G401.6 (cell line): ENCODE data around the gene AP2A1.

ENCODE experiments used
- FAIRE-seq: peaks from 2 replicates; lab custom pipeline; 2012; peaks lifted over from hg19 to GRCh38; lab: Jason Lieb, UNC

Gene AP2A1

DNA sequence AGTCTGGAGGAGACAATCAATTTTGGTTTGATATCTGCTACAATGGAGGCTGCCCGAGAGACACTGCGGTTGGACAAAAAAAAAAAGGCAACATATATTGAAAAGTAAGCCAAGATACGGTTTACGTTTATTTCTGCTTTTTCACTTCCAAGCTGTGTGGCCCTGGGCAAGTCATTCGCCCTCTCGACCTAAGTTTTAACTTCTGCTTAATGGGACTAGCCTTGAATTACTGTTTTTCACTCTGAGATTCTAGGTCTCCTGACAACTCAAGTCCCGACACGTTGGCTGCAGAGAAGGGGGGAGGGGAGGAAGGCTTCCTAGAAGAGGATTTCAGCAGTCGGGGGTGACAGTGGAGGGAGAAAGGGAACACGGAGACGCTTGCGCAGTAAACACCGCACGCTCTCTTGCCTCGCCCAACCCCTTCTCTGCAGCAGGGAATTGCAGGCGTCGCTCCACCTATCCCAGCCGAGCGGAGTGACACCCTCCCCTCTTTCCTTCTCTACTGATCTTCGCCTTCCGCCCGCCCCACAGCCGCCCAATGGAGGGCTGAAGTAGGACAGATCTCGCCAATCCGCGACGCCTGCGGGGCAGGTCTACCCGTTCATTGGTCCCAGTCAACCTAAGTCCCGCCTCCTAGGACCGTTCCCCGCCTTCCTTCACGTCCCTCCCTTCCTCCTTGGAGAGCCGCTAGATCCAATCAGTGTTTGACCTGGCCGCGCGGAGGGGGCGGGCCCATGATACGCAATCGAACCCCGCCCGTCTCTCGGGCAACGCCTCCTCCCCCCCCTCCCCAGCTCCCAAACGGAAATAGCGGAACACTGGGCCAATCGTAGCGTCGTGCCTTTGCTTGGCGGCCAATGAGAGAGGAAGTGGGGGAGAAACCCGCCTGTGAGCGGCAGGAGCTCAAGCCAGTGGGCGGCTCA, 533 bp upstream of the AP2A1 start:
- peak; percentile 99 for FAIRE-seq

DNA sequence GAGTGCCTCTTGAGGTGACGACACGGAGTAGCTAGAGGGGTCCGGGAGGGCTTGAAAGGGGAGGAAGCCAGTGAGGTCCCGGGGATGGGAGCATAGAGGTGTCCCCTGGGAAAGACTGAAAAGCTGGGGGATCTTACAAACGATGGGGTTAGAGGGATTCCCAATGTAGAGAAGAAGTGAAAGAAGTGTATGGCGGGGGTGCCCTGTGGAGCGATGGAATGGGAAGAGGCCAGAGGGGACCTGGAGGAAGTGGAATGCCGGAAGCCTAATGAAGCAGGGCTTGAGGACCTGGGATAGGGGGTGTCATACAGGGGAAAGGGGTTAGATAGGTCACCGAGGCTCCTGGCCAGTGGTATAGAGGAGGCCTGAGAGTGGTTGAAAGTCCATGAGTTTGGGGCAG, 580 bp downstream of the AP2A1 start:
- FAIRE-seq, result no peak

DNA sequence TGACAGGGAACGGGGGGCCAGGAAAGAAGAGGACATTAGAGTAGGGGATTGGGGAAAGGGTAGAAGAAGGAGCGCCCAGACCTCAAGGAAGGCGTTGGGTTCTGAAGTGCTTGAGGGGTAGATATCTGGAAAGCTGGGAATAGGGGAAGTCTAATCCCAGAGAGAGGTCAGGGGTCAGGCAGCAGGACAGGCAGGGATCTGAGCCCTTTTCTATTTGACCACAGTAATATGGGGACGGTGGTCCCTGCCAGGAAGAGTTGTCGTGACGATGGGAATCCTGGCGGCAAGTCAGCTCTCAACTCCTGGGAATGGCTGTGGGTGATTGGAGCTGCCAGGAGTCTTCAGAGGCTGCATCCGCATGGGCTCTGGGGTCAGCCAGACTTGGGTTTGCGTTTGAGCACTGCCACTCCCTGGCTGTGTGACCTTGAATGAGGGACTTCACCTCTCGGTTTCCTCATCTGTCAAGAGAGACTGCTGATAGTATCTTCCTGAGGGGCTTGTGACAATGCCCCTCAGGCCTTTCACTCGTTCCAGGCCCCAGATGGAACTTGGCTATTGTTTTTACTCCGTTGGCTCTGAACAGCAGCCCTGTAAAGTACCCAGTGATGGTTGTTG, 1.3 kb downstream of the AP2A1 start:
- FAIRE-seq, result no peak

DNA sequence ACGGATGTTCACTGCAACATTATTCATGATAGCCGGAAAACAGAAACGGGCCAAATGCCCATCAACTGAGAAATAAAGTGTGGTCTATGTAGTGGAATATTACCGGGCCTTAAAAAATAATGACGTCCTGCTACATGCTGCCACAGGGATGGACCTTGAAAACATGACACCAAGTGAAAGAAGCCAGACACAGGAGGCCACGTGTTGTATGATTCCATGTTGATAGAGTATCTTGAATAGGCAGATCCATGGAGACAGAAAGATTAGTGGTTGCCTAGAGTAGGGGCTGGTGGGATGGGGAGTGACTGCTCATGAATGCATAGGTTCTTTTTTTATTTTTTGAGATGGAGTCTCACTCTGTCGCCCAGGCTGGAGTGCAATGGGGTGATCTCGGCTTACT, 3.7 kb downstream of the AP2A1 start:
- no peak for FAIRE-seq

DNA sequence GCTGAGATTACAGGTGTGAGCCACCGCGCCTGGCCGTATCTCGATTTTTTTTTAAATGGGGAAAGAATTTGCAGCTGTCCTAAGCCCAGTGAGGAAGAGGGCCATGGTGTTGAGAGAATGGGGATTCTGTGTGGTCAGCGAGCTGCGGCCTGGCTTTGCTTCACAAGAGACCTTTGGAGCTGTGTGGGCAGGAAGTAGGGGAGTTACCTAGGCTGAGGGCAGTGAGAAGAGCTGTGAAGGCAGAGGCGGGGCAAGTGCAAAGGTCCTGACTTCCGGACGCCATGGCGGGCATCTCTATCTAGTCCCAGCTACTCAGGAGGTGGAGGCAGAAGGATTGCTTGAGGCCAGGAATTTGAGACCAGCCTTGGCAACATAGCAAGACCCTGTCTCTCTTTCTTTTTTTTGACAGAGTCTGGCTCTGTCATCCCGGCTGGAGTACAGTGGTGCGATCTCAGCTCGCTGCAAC, 4.9 kb downstream of the AP2A1 start:
- no peak for FAIRE-seq

DNA sequence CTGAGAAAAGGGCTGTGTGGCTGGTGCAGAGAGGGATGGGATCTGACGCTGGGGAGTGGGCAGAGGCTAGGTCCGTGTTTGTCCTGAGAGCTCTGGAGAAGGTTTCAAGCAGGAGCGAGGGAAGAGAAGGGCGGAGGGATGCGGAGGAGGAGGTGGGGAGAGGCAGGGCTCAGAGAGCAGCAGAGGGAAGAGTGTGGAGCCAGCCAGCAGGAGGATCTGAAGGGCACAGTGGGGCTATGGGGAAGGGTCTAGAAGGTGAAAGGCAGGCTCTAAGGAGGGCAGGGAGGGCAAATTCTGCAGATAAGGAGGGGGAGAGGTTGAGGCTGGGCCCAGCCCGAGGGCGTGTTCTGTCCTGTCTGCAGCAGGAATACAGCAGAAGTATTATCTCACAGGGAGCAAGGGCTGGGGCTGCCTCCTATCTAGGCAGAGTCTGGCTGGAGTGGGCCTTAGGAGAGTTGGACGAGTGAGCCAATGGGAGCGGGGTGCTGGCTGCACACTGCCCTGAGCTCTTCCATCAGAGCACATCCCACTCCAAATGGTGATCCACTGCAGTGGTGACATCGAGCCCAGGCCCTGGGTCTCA, 6.1 kb downstream of the AP2A1 start:
- FAIRE-seq, result no peak

DNA sequence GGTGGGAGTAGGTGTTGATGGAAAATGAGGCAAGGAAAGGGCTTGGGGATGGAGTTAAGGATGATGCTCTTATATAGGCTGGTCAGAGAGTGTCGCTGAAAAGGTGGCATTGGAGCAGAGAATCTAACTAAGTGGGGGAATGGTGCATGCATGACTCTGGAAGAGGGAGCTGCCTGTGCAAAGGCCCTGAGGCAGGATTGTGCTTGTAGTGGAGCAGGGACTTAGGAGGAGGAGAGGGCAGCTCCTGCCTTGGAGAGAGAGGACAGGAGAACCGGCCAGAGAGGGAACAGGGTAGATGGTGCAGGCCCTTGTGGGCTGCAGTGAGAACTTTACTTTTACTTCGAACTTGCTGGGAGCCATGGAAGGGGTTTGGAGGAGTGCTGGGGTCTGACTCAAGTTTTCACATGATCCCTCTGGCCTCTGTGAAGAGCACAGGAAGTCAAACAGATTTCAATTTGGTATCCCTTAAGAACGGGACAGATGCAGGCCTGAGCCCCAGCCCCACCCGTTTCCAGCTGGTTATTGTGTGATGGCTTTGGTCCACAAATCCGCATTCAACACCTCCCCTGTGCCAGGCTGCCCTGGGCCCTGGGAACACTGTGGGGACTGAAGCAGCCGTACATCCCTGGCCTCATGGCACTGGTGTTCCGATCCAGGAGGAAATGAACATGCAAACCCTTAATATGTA, 7.0 kb downstream of the AP2A1 start:
- FAIRE-seq, result no peak

DNA sequence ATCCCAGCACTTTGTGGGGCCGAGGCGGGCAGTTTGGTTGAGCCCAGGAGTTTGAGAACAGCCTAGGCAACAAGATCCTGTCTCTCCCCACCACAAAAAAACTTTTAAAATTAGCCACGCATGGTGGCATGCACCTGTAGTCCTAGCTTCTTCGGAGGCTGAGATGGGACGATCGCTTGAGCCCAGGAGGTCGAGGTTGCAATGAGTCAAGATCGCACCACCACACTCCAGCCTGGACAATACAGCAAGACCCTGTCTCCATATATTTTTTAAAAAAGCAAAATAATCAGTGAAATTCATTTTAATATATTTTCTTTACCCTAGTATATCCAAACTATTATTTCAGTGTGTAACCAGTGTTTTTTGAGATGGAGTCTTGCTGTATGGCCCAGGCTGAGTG, 8.2 kb downstream of the AP2A1 start:
- FAIRE-seq, result no peak

DNA sequence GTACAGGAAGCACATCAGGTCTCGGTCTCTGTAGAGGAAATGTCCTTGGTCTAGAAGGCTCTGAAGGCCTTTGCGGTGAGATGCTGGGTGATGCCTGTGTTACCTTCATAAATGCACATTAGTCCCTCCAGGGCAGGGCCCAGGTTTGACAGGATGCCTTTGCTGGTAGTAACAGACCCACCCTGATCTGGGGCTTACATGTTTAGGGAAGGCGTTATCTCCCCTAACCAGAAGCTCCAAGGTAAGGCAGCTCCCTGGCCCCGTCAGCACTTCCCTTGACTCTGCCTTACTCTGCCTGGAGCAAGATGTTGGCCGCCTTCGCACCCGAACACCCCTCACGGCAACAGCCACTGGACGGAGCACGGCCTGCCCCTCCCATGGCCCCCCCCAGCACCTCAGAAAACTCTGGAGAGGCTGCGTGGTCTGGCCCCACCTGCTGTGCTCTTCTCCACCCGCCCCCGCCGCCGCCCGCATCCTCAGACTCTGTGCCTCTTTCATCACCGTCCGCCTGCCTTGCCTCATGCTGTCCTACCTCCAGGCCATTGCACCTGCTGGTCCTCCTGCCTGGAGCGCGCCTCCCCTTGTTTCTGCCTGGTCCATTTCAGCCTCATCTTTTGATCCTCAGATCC, 9.1 kb downstream of the AP2A1 start:
- FAIRE-seq, result no peak

DNA sequence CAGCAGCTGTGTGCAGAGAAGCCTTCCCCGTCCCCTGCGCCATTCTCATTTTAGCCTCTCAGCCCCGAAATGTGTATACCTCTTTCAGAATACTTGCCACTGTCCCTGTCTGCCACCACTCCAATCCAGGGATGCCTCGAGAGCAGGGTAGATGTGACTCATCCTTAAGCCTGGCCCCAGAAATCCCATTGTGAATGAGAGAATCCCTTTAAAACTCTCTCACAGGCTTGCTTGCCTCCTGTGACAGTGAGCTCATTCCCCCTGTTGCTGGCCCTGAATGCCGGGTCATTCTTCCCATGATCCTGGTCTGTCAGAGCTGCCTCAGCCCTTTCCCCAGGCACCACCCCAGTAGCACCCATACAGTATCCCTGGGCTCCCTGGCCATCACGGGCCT, 9.6 kb downstream of the AP2A1 start:
- FAIRE-seq, result no peak

DNA sequence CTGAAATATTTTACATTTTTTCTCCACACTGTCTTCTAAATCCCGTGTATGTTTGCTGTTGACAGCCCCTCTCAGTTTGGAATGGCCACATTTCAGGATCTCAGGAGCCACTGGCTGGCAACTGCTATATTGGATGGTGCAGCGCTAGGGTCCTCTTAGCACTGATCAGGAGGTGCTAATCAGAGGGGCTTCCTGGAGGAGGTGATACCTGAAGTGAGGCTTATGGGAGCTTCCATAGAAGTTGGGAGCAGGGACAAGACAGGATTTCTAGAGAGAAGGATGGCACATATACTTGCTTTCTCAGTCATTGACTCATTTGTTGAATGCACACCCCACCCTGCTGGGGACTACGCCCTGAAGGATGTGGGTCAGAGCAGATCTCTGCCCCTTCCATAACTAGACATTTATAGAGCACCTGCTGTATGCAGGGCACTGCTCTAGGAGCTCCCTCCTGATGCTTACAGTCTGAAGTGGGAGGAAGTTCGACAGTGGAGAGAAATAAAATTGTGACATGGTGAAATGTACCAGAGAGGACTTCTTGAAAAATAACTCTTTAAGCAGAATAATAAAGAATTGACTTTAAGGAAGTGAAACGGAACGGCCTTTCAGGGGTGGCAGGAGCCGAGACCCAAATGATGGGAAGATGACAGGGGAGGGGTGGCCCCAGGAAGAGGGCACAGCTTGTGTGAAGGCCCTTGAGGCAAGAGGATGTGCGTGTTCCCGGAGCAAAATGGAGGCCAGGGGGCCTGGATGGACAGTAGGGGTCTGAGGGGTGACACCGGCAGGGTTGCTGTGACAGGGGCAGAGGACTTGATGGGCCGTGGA, 13.1 kb downstream of the AP2A1 start:
- no peak for FAIRE-seq

DNA sequence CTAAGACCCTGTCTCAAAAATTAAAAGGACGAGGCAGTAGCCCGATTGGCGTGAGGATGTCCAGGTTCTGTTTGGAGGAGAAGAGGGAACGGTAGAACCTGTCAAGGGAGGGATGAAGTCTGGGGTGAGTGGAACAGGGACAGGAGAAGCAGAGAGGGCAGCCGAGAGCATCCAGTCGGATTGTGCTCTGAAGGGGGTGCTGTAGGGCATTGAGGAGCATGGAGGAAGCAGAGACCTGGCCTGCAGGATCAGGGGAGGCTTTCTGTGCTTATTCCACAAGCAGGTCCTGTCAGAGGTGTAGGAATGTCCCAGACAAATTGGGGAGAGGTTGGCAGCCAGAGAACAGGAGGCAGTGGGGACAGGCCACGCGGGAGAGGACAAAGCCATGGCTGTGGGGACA, 14.1 kb downstream of the AP2A1 start:
- no peak for FAIRE-seq

DNA sequence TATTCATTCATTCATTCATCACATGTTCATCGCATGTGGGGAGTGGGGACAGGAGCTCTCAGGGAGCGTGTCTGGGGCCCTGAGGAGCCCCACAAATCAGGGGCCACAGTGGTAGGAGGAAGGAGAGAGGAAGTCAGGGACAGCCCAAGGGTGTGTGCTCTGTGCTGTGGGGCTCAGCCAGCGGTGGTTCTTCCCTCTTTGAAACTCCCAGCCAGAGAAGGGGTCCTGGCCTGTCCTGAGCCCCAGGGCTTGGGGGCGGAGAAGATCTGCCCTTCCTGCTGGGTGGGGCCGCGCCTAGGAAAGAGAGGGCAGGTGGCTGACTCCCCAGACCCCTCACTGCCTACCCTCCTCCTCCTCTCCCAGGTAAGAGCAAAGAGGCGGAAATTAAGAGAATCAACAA, 14.6 kb downstream of the AP2A1 start:
- FAIRE-seq, result no peak

DNA sequence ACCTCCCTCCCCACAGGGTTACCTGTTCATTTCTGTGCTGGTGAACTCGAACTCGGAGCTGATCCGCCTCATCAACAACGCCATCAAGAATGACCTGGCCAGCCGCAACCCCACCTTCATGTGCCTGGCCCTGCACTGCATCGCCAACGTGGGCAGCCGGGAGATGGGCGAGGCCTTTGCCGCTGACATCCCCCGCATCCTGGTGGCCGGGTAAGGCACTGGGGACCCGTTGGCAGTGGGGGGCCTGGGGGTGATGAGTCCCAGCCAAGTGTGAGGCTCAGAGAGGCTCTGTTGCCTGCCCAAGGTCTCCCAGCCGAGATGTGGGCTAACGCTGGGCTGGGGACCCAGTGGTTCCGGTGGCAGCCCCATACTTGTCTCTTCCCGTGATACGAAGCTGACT, 15.7 kb downstream of the AP2A1 start:
- FAIRE-seq, result no peak

DNA sequence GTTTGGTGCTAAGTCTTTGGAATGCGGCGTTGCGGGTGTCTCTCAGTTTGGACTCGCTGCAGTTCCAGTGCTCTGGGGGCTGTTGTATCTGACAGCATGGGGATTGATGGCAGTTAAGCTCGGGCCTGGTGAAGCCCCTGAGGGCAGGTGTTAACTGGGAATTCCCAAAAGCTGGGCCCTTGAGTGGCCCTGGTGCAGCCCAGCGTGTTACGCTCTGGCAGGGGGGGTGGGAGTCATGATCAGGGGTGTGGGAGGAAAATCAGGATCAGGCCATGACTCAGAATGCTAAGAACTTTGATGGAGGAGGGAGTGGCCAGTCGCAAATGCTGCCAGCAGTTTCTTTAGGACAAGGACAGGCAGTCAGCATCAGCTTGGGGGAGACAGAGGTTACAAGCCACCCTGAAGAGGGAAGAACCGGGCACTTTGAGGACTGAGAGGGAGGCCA, 19.6 kb downstream of the AP2A1 start:
- no peak for FAIRE-seq

DNA sequence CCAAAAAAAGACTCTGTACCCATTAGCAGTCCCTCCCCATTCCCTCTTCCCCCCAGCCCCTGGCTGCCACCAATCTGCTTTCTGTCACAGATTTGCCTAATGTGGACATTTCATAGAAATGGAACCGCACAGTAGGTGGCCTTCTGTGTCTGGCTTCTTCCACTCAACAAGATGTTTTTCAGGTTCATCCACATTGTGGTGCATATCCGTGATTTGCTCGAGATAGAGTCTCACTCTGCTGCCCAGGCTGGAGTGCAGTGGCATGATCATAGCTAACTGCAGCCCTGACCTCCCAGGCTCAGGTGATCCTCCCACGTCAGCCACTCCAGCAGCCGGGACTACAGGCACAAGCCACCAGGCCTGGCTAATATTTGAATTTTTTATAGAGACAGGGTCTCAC, 20.9 kb downstream of the AP2A1 start:
- no peak for FAIRE-seq

DNA sequence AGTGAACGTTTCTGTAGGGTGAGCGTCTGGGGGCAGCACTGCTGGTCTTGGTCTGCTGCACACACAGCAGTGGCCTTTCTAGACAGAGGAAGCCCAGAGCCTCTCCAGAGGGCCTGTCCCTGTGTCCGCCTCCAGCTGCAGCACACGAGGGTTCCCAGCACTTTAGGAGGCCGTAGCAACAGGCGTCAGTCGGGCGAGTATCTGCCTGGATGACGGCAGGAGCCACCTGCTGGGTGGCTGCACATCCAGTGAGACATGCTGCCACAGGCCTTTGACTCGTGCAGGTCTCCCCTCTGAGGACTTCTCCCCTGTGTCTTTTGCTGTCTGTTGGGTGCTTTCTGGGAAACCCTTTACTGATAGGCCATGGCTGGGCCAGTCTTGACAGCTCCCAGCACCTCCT, 22.1 kb downstream of the AP2A1 start:
- no peak for FAIRE-seq

DNA sequence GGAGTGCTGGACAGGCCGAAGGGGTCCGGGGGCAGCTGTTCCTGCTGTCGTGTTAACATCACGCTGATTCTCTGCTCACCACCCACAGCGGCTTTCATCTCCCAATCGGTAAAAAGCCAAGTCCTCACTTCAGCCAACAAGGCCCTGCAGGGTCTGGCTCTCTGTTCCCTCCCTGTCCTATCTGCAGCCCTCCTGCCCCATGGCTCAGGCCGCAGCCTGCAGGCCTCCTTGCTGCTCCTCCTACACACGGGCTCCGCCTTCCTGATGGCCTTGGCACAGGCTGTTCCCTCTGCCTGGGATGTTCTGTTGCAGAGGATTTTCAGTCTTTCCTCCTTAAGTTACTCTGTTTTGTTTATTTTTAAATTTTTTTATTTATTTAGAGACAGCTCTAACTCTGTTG, 24.1 kb downstream of the AP2A1 start:
- no peak for FAIRE-seq

DNA sequence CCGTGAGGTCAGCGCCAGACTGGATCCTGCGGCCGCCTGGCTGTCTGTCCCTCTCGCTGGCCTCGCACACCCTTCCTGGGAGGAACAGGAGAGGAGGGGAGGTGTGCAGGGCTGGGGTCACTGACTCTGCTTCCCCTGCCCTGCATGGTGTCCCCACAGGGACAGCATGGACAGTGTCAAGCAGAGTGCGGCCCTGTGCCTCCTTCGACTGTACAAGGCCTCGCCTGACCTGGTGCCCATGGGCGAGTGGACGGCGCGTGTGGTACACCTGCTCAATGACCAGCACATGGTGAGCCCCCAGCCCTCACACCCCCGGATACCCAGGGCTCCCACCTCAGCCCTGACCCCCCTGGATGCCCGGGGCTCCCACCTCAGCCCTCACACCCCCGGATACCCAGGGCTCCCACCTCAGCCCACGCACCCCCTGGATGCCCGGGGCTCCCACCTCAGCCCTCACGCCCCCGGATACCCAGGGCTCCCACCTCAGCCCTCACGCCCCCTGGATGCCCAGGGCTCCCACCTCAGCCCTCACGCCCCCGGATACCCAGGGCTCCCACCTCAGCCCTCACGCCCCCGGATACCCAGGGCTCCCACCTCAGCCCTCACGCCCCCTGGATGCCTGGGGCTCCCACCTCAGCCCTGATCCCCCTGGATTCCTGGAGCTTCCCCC, 25.1 kb downstream of the AP2A1 start:
- no peak for FAIRE-seq

DNA sequence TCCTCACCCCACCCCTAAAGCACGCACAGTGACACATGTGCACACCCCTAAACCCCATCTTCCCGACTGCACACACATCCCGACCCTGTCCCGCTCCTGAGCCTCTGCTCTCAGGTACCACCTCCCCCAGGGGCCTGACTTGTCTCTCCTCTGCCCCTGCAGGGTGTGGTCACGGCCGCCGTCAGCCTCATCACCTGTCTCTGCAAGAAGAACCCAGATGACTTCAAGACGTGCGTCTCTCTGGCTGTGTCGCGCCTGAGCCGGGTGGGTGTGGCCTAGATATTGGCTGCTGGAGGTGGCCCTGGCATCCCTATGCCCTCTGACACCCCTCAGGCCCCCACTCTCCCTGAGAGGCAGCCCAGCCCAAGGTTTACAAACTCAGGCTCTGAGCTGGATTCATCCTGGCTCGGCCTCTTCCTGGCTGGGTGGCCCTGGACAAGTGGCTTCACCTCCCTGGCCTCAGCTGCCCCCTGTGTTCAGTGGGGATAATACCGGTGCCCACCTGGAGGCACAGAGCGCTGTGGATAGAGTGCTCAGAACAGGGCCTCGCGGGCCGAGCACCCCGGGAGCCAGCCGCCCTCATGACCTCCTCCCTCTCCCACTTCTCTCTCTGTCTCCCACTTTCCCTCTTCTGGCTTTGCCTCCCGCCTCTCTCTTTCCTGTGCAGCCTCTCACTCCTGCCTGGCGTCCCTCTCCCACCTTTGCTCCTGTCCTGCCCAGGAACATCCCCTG, 26.2 kb downstream of the AP2A1 start:
- FAIRE-seq, result no peak
